HG02981 (cell line): ENCODE data around the gene P2RY2.

Source experiments
- ATAC-seq: cut with Tn5 transposase; IDR thresholded peaks from one replicate; pipeline ENCODE4 v1.9.1; 2021; ENCODE audit warnings: mild to moderate bottlenecking, moderate library complexity; ENCODE audit not compliant: unreplicated experiment

P2RY2 gene

GRCh38 chr11:73240190-73240781 is 22.2 kb downstream of the P2RY2 start:
- ATAC-seq = no peak

GRCh38 chr11:73241300-73241699 is 23.2 kb downstream of the P2RY2 start:
- no peak for ATAC-seq

- ATAC-seq = no peak
These were observed 24.4 kb downstream of the P2RY2 start for GRCh38 chr11:73242251-73243092.

GRCh38 chr11:73243093-73243485 is 25.0 kb downstream of the P2RY2 start:
- ATAC-seq = no peak

DNA sequence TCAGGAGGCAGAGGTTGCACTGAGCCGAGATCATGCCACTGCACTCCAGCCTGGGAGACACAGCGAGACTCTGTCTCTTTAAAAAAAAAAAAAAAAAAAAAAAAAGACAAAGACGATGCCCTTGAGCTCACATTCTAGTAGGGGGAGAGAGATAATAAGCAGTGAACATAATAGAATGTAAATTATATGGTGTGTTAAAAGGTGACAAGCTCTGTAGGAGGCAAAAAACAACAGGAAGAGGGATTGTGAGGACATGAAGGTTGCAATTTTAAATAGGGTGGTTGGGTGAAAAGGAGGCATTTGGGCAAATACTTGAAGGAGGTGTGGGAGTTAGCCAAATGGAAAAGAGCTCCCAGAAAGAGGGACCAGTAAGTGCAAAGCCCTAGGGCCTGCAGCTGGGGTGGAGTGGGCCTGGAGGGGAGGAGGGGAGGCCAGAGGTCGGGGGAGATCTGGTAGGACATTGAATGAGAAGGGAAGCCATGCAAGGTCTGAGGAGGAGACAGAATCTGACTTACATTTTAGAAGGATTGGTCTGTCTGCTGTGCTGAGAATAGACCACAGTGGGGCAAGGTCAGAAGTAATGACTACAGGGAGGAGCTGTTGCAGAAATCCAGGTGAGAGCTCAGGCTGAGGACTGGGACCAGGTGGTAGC is 26.6 kb downstream of the P2RY2 start:
- ATAC-seq = no peak

DNA sequence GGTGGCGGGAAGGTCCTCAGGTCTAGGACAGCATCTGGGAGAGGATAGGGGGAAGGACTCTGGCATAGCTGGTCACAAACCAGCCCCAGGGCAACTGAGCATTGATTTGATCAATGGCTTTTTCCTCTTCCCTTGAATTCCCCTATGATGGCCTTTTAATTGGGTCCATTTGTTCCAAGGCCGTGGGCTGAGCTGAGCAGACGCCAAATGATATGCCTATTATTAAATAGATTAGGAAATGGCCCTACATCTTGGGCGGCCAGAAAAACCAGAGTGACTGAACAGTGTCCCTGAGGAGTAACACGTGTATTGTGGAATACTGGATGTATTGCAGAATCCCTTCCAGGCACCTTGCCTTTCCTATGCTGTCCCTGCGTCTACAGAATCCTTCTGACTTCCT is 27.4 kb downstream of the P2RY2 start:
- ATAC-seq = no peak

DNA sequence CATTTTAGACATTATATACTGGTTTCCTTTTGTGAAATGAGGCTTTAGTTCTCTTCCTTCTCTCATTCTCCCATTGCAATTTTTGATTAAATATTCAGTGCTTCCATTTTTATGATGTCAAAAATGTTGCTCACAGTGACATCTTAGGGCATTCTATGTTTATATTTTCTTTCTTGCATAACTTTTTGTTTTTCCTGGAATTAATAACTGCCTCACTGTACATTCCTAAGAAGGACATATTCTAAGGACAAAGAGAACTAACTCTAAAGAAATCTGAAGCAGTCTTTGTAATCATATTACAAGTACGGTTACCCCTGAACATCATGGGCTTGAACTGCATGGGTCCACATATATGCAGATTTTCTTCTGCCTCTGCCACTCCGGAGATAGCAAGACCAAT is 28.2 kb downstream of the P2RY2 start:
- ATAC-seq = no peak

GRCh38 chr11:73248526-73249185 is 30.6 kb downstream of the P2RY2 start:
- ATAC-seq = no peak

DNA sequence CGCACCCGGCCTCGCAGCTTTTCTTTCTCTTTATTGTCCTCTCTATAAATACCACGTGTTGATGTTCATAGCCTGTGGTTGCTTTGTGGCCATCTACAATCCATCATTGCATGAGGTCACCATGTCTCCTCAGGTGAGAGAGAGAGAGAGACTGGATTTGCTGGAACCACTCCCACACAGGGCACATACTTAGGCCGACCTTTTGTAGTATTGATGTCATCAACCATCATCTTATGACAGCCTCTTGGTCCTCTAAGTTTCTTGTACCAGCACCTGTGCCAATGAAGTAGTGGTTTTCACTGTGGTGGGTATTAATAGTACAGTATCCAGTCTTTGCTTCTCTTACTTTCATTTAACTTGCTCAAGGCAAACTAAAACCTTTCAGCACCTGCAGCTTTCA is 31.2 kb downstream of the P2RY2 start:
- ATAC-seq = no peak

DNA sequence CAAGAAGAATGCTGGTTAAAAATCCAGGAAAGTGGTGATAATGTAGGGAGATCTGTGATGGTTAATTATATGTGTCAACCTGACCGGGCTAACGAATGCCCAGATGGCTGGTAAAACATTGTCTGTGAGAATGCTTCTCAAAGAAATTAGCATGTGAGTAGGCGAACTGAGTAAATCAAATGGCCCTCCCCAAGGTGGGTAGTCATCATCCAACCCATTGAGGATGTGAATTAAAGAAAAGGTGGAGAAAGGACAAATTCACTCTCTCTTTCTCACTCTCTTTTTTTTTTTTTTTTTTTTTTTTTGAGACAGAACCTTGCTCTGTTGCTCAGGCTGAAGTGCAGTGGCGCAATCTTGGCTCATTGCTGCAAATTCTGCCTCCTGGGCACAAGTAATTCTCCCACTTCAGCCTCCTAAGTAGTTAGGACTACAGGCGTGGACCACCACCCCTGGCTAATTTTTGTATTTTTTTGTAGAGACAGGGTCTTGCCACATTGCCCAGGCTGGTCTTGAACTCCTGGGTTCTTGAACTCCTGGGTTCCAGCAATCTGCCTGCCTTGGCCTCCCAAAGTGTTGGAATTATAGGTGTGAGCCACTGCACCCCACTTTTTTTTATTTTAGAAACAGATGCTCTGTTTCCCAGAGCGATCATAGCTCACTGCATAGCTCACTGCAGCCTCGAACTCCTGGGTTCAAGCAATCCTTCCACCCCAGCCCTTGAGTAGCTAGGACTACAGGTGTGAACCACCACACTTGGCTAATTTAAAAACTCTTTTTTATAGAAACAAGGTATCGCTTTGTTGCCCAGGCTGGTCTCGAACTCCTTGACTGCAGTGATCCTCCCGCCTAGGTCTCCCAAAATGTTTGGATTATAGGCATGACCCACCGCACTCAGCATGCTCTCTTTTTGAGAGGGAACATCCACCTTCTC is 32.0 kb downstream of the P2RY2 start:
- no peak for ATAC-seq

- ATAC-seq = no peak
These were observed 34.6 kb downstream of the P2RY2 start for GRCh38 chr11:73252577-73253191.

DNA sequence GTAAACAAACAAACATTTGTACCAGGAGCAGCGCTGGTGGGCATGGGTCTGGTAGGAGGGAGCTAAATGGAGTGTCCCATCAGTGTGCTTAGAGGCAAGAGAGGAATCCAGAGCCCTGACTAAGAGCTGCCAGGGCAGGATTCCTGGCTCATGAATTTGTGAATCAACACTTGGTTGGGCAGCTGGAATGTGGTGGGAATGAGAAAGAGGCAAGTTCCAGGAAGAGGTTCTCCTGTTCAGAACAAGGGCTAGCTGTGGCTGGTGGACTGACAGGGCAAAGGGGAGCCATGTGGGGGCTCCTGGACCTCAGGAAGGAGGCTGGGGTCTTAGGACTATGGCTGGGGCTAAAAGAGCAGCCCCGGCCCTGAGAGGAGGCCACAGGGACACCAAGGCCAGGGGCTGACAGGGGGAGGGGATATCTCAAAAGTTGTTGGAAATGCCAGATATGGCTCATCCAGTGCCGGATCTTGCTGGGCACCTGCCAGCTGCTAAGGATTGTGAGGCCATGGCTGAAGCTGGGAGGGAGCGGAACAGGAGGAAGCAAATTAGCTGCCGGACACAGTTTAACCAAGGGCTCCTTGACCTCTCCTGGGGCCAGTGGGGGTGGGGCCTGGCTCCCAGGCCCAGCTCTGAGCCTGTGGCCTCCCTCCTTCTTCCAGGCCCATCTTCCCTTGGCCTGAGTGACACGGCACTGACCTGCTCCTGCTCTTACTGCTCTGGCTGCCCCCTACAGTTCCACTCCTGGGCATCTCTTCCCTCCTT is 39.4 kb downstream of the P2RY2 start:
- ATAC-seq = no peak

DNA sequence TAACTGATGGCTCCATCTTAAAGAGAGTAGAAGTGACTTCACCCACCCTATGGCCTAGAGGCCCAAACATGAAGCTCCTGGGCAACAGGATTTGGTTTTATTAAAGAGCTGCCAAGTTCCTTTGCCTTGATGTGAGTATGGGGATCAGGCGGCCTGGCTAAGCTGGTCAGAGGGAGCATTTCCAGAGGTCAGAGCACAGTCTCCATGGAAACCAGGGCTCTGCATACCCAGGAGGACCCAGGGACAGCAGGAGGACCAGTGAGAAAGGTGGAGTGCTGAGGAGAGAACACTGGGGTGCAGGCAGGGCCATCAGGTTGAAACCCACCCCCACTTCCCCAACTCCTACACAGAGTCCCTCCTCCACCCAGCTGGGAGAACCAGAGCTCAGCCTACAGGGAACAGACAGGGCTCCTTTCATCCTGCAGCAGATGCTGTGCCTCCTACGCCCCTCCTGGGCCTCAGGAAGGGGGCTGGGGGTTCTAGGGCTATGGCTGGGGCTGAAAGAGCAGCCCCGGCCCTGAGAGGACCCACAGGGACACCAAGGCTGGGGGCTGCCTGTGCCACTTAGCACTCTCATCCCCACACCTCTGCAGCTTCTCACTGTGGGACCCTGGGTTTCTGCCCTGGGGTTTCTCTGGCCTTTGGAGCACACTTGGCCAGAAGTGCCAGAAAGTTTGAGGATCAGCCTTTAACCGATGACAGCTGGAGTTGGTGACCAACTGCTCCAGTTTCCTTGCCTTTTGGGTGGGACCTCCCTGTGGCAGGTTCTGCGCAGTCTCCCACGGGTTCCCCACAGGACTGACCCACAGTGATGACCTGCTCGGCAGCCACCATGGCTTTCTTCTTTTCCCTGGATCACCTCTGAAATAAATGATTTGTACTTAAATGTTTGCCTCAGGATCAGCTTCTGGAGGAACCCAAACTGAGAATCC is 40.3 kb downstream of the P2RY2 start:
- ATAC-seq = no peak

GRCh38 chr11:73259406-73260126 is 41.5 kb downstream of the P2RY2 start:
- ATAC-seq = no peak

- no peak for ATAC-seq
These were observed 42.0 kb downstream of the P2RY2 start for GRCh38 chr11:73260127-73260457.

- ATAC-seq = no peak
These were observed 44.9 kb downstream of the P2RY2 start for GRCh38 chr11:73262851-73263495.

- no peak for ATAC-seq
These were observed 45.6 kb downstream of the P2RY2 start for GRCh38 chr11:73263640-73264039.
